ENCODE results near the gene PNISR. TPM values are rescaled to one million over a fixed set of nuclear protein-coding genes. Genes with fewer than 3 reads are reported as not detected.
A peak's percentile ranks its signal among the peaks of the same experiment; 100 is the strongest.

Gene PNISR
- total RNA-seq, 1 donor from 2014 or later: 214 TPM

GRCh38 chr6:99458319-99458718 is 33.2 kb upstream of the PNISR start:
- intact Hi-C loops (cut with micrococcal nuclease): no loop called here

GRCh38 chr6:99446076-99446475 is 21.0 kb upstream of the PNISR start:
- no peak for TF ChIP-seq CTCF (IDR thresholded peaks at IDR 0.05)
- no peak overlapping the region for H3K27ac Mint-ChIP-seq
- no peaks in the 10 kb centered on the region for H3K9me3 Mint-ChIP-seq
- CTCF ChIA-PET: no interaction called here
- peaks cover 18% of the 10 kb centered on the region for H3K4me1 Mint-ChIP-seq
- intact Hi-C loops (cut with micrococcal nuclease): no loop called here
- H3K27me3 Mint-ChIP-seq: no peaks in the 10 kb centered on the region
- POLR2A ChIA-PET: no interaction called here
- ATAC-seq (ENCODE audit: low read depth) (no peak), DNase-seq (no peak)
- H3K36me3 Mint-ChIP-seq (ENCODE audit: low read depth): peaks cover 41% of the 10 kb centered on the region
- no peak overlapping the region for H3K4me3 Mint-ChIP-seq

More at GRCh38 chr6:99458319-99458718, 33.2 kb upstream of the PNISR start:
- no peak overlapping the region for H3K4me3 Mint-ChIP-seq
- H3K27me3 Mint-ChIP-seq: no peaks in the 10 kb centered on the region
- H3K36me3 Mint-ChIP-seq (ENCODE audit: low read depth): peaks cover 36% of the 10 kb centered on the region
- ChIA-PET CTCF (no interaction called here), POLR2A (interaction anchor here (0.5 kb wide), 1 partner anchor 66 kb away, joined by 3 read pairs; no protein-coding TSS in a partner anchor)
- no peak for TF ChIP-seq CTCF (IDR thresholded peaks at IDR 0.05)
- DNase-seq: no peak
- no peak for ATAC-seq (ENCODE audit: low read depth)
- H3K4me1 Mint-ChIP-seq: no peaks in the 10 kb centered on the region
- H3K9me3 Mint-ChIP-seq: no peaks in the 10 kb centered on the region
- no peak overlapping the region for H3K27ac Mint-ChIP-seq

- DNase-seq (no peak), ATAC-seq (ENCODE audit: low read depth) (peak; percentile 79)
- no peaks in the 10 kb centered on the region for H3K27me3 Mint-ChIP-seq
- POLR2A ChIA-PET: no interaction called here
- H3K9me3 Mint-ChIP-seq: no peaks in the 10 kb centered on the region
- no peak for TF ChIP-seq CTCF (IDR thresholded peaks at IDR 0.05)
- no peak overlapping the region for H3K27ac Mint-ChIP-seq
- H3K4me3 Mint-ChIP-seq: no peak overlapping the region
- CTCF ChIA-PET: interaction anchor here (1.0 to 3.1 kb wide), 3 partner anchors 33 to 312 kb away, joined by 3 to 16 read pairs (median 4); no protein-coding TSS in a partner anchor
- intact Hi-C loops (cut with micrococcal nuclease): loop anchor here (1.0 to 2.0 kb wide), 2 partner anchors 14 to 311 kb away; no protein-coding TSS in a partner anchor
- peaks cover 3% of the 10 kb centered on the region for H3K4me1 Mint-ChIP-seq
- H3K36me3 Mint-ChIP-seq (ENCODE audit: low read depth): peaks cover 41% of the 10 kb centered on the region
Measured at GRCh38 chr6:99434702-99435530, 9.8 kb upstream of the PNISR start.

- ChIA-PET CTCF (interaction anchor here (1.2 to 3.1 kb wide), 3 partner anchors 8 to 314 kb away, joined by 3 to 16 read pairs (median 4); partner anchors contain the start of gene PNISR), POLR2A (interaction anchor here (0.6 kb wide), 1 partner anchor 83 kb away, joined by 6 read pairs; no protein-coding TSS in a partner anchor)
- Mint-ChIP-seq H3K27ac (no peak overlapping the region), H3K4me3 (no peak overlapping the region), H3K27me3 (no peaks in the 10 kb centered on the region), H3K4me1 (peaks cover 3% of the 10 kb centered on the region), H3K36me3 (ENCODE audit: low read depth) (peaks cover 29% of the 10 kb centered on the region), H3K9me3 (no peaks in the 10 kb centered on the region)
- intact Hi-C loops (cut with micrococcal nuclease): no loop called here
- no peak for DNase-seq
- ATAC-seq (ENCODE audit: low read depth): no peak
- no peak for TF ChIP-seq CTCF (IDR thresholded peaks at IDR 0.05)
Measured at GRCh38 chr6:99432877-99433276, 7.8 kb upstream of the PNISR start.

GRCh38 chr6:99431901-99432300 is 6.8 kb upstream of the PNISR start:
- Mint-ChIP-seq H3K9me3 (no peaks in the 10 kb centered on the region), H3K4me1 (peaks cover 8% of the 10 kb centered on the region), H3K36me3 (ENCODE audit: low read depth) (peaks cover 28% of the 10 kb centered on the region), H3K4me3 (no peak overlapping the region), H3K27ac (no peak overlapping the region), H3K27me3 (no peaks in the 10 kb centered on the region)
- ATAC-seq (ENCODE audit: low read depth) (no peak), DNase-seq (no peak)
- POLR2A ChIA-PET: no interaction called here
- TF ChIP-seq CTCF (IDR thresholded peaks at IDR 0.05): no peak
- CTCF ChIA-PET: no interaction called here
- intact Hi-C loops (cut with micrococcal nuclease): no loop called here
